Measurements from ENCODE around the gene DCAF12L2.
"Not testable (repeated sequence)": the region's sequence is repeated elsewhere in the genome, so short reads cannot be mapped to it uniquely, and the experiment has no call there.

DCAF12L2 gene

GRCh38 chrX:126165721-126166461 lies at the start of gene DCAF12L2:
Gene DCAF12L2, minus strand, starts transcription at chrX:126166289. Its CDS starts 365 bp downstream, at chrX:126165924.
- DNase-seq, result no peak

DNA sequence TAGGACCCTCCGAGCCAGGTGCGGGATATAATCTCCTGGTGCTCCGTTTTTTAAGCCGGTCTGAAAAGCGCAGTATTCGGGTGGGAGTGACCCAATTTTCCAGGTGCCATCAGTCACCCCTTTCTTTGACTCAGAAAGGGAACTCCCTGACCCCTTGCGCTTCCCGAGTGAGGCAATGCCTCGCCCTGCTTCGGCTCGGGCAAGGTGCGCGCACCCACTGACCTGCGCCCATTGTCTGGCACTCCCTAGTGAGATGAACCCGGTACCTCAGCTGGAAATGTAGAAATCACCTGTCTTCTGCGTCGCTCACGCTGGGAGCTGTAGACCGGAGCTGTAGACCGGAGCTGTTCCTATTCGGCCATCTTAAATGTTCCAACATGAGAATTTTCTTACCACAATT lies 24.8 kb upstream of the DCAF12L2 start:
- not testable (repeated sequence) for DNase-seq

DNA sequence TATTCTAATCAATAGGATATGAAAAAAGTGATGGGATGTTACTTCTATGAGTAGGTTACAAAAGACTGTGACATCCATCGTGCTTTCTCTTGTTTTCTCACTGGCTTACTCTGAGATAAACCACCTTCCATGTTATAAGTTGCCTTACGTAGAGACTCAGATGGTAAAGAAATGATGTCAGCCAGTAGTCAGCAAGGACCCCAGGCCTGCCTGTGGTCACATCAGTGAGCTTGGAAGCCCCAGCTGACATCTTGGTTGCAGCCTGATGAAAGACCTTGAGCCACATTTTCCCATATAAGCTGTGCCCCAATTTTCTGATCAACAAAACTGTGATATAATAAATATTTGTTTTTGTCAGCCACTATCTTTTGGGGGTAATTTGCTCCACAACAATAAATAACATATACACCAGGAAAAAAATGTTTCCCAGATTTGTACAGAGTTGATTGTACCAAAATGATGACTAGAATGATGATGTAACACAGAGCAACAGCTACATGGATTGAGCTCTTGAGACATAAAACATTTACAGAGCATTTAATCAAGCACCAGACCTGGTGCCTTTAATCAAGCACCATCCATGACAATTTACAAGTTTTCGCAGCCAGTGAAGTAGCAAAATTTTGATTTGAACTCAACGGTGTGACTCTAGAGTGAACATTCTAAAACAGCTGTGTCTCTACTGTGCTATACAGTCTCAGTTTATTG lies 11.2 kb upstream of the DCAF12L2 start:
- DNase-seq, result no peak

GRCh38 chrX:126170720-126171119 lies 4.6 kb upstream of the DCAF12L2 start:
- DNase-seq, result no peak

DNA sequence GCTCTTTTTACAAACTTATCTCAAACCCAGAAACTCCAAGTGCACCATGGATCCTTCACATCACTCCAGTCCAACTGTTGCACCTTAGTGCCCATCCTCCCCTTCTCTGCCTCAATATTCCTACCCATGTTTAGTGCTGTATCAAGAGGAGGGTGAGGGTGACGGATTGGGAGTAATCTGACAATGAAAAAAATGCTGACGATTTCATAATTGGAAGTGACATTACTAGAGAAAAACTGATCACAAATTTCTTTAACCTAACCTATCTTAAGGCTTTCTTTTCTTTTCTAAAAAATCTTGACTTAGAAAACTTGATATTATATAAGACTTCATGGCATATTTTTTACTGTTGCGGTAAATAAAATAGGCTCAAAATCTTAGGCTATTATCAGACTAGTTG lies 1.5 kb upstream of the DCAF12L2 start:
- no peak for DNase-seq

GRCh38 chrX:126165401-126165720 lies 728 bp downstream of the DCAF12L2 start:
- no peak for DNase-seq

DNA sequence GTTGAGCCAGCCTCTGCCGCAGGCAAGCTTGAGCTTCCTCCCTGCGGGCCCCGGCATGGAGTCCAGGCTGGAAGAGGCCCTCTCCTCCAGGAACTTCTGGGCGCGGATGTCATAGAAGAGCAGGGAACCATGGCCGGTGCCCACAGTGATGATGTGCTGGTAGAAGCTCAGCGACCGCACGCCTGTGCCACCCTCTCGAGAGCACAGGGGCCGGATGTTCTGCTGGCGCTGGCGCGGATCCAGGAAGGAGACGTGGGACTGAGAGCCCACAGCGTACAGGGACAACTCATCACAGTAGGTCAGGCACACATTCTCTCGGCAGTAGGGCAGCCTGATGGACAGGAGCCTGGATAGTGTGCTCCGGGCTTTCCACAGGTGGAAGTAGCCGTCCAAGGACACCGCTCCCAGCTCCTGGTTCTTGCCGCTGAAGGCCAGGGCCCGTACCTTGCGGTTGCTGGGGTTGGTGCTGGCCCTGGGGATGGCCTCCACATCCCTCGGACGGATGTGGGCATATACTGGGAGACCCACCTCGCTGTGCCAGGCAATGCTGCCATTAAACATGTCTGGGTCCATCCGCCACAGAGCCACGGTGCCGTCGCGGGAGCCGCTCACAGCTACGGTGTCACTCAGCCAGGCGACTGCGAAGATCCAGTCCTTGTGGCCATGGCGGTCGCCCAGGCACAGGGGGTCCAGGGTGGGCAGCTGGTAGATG lies 1.2 kb downstream of the DCAF12L2 start:
- no peak for DNase-seq

- no peak for DNase-seq
Measured at GRCh38 chrX:126164226-126164625, 1.9 kb downstream of the DCAF12L2 start.

DNA sequence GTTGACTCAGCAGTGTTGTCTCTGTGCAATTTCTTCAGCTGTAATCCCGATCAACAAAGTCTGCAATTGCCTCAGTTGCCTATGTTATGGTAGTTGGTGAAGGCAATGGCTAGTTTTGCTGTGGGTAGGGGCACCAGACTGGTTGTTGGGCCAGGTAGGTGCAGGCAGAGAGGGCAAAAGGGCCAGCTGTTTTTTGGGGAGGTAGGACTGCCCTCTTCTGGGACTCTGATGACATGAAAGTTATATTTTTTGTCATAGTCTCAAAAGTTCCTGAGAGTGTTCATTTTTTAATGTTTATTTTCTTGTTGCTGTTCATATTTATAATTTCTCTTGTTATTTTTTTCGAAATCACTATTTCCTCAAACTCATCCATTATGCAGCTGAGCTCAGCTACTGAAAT lies 25.1 kb downstream of the DCAF12L2 start:
- DNase-seq, result no peak

DNA sequence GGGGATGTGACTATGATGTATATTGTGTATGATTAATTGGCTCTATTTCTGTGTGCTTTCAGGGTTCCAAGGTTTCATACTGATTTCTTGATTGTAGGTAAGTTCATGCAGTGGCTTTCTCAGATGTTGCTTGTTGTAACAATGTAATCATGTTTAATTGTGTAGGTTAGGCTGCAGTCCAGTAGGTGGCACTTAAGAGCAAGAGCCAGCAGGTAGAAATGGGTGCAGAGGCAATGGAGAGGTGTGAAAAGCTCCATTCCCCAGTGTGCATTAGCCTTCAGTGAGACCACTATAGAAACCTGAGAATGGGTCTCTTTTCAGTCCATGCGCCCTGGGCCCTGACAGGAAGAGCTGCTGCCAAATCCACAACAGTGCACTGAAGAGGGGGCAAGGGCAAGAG lies 28.2 kb downstream of the DCAF12L2 start:
- DNase-seq, result no peak

DNA sequence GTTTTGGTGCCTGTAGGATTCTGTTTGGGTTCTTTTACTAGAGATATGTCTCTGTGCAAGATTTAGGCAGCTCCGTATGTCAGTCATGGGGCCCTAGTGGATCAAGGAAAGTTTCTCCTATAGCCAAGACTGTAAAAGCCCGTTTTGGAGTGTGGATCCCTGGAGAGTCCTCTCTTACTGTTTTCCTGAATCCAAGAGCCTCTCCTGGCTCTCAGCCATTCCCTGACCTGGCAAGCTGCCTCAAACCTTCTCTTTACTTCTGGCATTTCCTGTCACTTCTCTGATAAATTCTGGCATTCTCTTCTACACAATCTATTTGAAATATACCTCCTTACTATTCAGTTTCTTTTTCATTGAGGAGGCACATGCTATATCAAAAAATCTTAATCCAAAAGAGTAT lies 41.4 kb downstream of the DCAF12L2 start:
- DNase-seq, result peak; percentile 13
